ENCODE results near the gene TOP3B.
"Not testable (repeated sequence)": the region's sequence is repeated elsewhere in the genome, so short reads cannot be mapped to it uniquely, and the experiment has no call there.

TOP3B gene

DNA sequence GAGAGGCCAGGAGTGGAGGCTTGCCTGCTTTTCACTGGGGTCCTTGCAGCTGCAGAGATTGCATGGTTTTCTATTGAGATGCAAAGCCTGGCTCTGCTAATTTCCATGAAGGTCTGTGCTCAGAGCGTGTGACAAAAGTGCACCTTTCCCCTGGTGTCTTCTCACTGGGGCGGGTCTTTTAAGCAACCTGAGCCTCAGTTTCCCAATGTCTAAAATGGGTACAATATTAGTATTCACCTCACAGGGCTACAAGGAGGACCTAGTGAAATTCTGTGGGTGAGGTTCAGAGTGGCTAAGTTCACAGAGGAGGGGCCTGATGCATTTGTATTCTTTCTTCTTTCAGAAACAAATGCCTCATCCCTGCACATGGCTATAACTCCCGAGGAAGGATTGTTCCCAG is 50.2 kb downstream of the TOP3B start:
- FAIRE-seq (no peak), DNase-seq (ENCODE audit: insufficient read length, low spot score) (no peak)

- DNase-seq (ENCODE audit: insufficient read length, low spot score) (no peak), FAIRE-seq (no peak)
These were observed 51.5 kb downstream of the TOP3B start for GRCh38 chr22:21931056-21931455.

DNA sequence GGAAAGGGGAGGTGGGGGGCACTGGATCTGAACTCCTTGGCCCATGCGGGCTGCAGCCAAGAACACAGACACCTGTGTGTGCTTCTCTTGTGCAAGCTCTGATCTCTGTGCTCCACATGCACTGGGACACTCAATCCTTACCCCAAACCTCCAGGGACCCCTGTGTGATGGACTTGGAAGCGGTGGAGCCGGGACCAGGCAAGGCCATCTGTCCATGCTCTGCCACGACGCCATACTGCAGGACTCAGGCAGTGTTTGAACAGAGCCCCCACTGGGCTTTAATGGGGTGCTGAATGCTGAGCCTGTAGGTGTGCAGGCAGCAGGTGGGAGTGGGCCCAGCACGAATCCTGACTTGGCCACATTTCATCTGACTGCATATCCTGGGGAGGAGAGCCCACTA is 53.3 kb downstream of the TOP3B start:
- DNase-seq (ENCODE audit: insufficient read length, low spot score) (no peak), FAIRE-seq (no peak)

GRCh38 chr22:21928048-21928447 is 54.5 kb downstream of the TOP3B start:
- DNase-seq (ENCODE audit: insufficient read length, low spot score) (no peak), FAIRE-seq (no peak)

DNA sequence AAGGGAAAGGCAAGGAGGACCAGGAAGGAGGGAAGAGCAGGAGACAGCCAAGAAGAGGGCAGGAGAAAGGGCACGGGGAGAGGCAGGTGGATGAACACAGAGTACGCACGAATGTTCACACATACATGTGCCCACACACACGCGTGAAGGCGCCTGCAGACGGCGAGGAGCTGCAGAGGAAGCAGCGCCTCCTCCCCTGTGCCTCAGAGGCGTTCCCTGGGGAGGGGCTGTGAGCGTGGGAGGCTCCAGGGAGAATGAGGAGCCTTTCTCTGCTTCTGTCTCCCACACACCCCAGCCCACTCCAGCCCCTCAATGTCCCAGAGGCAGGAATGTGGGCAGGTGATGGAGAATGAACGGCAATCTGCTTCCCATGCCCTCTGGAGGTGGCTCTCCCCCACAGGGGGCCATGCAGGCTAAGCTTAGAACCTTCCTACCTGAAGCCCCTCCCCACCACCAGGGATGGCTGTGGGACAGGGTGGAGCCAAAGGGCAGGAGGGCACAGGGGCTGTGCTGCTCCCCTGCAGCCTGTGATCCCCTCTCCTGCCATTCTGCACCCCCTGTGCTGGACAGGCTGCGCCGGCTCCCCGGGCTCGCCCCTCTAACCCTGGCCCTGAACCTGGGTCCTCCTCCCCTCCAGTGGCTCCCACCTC is 55.3 kb downstream of the TOP3B start:
- DNase-seq (ENCODE audit: insufficient read length, low spot score), result no peak
- no peak for FAIRE-seq

DNA sequence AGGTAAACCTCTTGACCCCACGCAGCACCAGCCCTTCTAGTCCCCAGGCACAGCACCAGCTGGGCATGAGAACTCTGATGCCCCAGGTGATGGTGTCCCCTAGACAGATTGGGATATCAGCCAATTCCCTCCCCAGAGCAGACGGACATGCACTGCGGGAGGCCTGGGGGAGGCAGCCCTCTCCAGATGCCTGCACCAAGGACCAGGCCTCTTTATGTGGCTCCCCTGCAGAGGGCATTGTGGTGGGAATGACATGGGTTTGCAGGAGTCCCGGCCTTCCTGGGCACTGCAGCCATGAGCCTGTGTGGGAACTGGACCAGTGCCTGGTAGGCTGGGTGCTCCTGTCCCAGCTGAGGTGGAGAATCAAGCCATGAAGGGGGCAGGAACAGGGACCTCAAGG is 55.9 kb downstream of the TOP3B start:
- FAIRE-seq (no peak), DNase-seq (ENCODE audit: insufficient read length, low spot score) (no peak)

GRCh38 chr22:21923163-21923561 is 59.4 kb downstream of the TOP3B start:
- DNase-seq (ENCODE audit: insufficient read length, low spot score) (no peak), FAIRE-seq (no peak)

DNA sequence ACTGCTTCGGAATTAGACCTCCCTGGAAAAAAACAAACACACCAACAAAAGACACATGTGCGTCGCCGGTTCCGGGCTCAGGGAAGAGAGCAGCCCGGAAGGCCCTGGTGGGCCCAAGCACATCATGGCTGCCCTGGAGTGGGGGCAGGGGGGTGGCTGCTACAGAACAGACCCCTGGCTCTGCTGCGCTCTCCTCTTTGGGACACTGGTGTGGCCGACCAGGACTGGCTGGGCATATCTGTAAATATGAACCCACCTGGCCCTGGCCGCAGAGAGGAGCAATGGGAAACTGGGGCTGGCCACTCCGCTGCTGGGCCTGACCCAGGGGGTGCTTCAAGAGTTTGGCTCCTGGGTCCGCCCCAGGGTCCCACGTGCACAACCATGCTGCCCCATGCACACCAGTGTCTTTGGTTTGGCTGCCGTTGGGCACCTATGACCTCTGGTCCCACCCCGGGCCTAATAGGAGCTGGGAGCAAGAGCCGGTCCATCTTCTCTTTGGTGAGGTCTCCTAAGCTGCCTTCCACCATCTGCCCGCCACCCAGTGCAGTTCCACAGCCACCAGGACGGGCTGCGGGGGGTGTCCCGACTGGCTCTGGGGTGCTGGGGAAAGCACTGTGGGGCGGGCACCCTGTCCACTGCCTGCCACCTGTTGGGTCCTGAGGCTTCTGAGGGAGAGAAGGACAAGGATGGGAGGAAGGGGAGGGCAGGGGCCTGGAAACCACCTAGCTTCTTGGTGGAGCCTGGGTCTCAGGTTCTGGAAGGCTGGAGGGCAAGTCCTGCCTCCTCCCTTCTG is 60.0 kb downstream of the TOP3B start:
- FAIRE-seq, result no peak
- DNase-seq (ENCODE audit: insufficient read length, low spot score), result no peak

GRCh38 chr22:21921729-21922128 is 60.9 kb downstream of the TOP3B start:
- no peak for FAIRE-seq
- DNase-seq (ENCODE audit: insufficient read length, low spot score), result no peak

- DNase-seq (ENCODE audit: insufficient read length, low spot score), result no peak
- FAIRE-seq, result no peak
These were observed 61.3 kb downstream of the TOP3B start for GRCh38 chr22:21921184-21921721.

DNA sequence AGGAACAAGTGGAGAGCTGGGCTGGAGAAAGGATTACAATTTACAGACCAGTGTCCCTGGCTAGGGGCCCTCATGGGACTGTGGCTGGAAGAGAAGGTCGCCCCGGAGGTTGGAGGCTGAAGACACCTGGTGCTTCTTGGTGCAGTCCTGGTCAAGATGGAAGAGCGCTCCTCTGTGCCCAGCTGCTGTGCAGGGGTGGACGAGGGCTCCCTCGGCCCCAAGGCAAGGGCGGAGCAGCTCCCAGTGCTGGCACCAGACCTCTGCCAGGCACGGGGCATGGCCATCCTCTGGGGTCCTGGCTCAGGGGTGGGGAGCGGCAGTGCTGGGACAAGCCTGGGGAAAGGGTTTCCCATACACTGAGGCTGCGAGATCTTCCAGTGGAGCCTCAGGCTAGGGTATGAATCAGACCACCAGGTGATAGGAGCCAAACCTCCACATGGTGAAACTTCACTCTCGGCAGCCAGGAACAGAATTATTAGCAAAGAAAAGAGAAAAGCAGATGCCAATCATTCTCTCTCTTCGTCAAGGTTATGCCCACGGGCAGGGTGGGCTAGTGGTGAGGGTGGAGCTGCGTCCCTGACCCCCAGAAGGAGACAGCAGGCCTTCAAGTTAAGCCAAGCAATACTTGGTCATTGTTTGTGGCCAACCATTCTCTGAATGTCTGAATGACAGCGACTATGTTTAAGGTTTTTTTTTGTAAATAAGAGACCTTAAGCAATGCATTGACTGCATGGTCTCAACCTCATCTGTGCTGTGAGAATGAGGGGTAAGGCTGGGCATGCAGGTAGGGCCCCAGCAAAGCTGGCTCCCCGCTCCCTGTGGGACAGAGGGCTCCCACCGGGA is 62.0 kb downstream of the TOP3B start:
- DNase-seq (ENCODE audit: insufficient read length, low spot score) (no peak), FAIRE-seq (no peak)

- no peak for FAIRE-seq
These were observed 62.9 kb downstream of the TOP3B start for GRCh38 chr22:21919526-21920307.

DNA sequence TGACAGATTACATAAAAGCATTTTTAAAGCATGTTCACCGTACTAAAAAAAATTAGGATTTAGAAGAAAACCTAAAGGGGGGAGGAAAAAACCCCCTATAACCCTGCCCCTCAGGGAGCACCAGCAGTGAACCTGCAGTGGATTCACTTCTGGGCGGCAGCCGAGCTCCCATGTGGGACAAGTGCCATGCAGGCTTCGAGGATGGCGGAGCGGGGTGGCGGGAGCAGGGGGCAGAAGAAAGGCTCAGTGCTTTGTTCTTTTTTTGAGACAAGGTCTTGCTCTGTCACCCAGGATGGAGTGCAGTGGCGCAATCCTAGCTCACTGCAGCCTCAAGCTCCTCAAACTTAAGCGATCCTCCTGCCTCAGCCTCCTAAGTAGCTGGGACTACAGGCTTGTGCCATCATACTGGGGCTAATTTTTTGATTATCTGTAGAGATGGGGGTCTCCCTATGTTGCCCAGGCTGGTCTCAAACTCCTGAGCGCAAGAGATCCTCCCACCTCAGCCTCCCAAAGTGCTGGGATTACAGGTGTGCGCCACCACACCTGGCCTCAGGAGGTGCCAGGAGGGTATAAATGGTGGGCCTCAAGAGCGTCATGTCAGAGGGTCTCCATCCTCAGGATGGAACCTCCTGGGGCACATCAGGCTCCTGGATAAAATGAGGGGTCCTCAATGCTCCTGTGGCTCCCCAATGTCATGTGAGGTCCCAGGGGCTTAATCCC is 64.0 kb downstream of the TOP3B start:
- FAIRE-seq (no peak), DNase-seq (ENCODE audit: insufficient read length, low spot score) (no peak)

More at GRCh38 chr22:21919526-21920307, 62.9 kb downstream of the TOP3B start:
- no peak for DNase-seq (ENCODE audit: insufficient read length, low spot score)

- FAIRE-seq, result no peak
- no peak for DNase-seq (ENCODE audit: insufficient read length, low spot score)
These were observed 64.7 kb downstream of the TOP3B start for GRCh38 chr22:21917959-21918261.

GRCh38 chr22:21917181-21917958 is 65.2 kb downstream of the TOP3B start:
- FAIRE-seq (no peak), DNase-seq (ENCODE audit: insufficient read length, low spot score) (no peak)

DNA sequence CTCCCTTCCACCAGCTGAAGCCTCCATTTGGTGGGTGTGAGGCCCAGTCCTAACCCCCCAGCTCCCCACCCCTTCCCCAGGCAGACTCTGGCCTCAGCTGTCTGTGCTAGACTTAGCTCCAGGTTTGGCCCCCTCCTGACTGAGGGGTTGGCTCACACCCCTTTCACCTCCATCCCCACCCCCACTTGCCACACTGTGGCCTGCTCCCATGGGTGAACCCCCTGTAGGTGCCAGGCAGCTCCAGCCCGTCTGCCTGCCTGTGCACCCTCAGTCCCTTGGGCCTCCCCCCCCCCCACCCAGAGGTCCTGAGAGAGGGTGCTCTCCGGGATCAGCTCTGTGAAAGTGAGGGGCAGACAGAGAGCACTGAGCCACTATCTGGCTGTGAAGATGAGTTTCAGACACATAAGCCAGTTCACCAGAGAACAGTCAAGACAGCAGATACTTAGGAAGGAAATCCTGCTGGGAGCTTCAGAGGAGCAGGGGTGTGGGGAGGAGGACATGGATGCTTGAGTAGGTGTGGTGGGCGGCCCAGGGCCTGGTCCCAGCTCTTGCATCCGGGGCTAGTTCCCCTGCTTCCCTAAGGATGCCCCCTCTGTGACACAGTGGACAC is 66.2 kb downstream of the TOP3B start:
- no peak for DNase-seq (ENCODE audit: insufficient read length, low spot score)

DNA sequence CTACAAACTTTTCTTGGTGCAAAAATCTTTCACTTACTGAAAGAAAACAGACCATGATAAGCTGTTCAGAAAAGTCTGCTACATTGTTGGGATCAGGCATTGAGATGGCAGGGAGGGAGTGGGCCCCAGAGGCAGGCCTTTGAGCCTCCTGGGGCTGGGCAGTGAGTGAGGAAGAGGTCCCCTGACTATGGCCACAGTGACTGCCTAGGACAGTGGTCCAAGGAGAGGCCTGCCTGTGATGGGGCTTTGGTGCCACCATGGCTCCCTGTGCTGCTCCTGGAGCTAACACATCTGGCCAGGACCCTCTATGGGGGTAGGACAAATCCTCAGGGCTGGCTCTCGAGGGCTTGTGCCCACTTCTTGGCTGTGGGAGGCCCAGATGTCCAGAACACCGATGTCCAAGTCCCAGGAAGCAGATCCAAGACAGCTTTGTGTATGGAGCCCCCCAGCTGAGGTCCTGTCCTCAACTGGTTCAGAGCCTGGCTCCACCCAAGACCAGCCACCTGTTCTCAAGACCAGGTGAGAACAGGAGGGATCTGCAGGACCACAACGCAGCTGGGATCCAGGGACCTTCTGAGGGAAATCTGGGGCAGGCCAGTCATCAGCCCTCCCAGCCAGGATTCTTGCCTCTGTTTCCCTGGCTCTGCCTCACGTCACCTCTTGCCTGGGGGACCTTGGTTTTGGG is 66.8 kb downstream of the TOP3B start:
- DNase-seq (ENCODE audit: insufficient read length, low spot score), result no peak
- no peak for FAIRE-seq

More for the DNA sequence above, 66.2 kb downstream of the TOP3B start:
- FAIRE-seq, result no peak

DNA sequence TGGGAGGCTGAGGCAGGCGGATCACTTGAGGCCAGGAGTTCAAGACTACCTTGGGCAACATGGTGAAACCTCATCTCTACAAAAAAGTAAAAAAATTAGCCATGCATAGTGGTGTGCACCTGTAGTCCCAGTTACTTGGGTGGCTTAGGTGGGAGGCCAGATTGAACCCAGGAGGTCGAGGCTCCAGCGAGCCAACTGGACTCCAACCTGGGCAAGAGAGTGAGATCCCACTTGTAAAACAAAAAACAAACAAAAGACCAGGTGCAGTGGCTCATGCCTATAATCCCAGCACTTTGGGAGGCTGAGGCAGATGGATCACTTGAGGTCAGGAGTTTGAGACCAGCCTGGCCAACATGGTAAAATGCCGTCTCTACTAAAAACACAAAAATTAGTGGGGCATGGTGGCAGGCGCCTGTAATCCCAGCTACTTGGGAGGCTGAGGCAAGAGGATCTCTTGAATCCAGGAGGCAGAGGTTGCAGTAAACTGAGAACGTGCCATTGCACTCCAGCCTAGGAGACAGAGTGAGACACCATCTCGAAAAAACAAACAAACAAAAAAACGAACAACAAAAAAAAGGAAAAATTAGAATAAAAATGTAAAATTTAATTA is 68.4 kb downstream of the TOP3B start:
- DNase-seq (ENCODE audit: insufficient read length, low spot score); FAIRE-seq: not testable (repeated sequence)

Data from GM19239 (cell line).